HFF-Myc (cell line): Measurements from ENCODE around the gene IFT122.

Experiments
- DNase-seq: peaks from one replicate; pipeline ENCODE4 v3.0.0-alpha.2; 2011; ENCODE audit warnings: low read depth; ENCODE audit errors: extremely low read depth
- H3K4me3 ChIP-seq: replicated peaks from 2 replicates; pipeline ENCODE4 v1.5.1; 2011; ENCODE audit warnings: low read depth, mild to moderate bottlenecking, control low read depth, low read length
- CTCF ChIP-seq: IDR thresholded peaks from 2 replicates; pipeline ENCODE4 v1.5.1; 2012; ENCODE audit warnings: mild to moderate bottlenecking, low read depth, low read length, control low read depth; ENCODE audit errors: missing control alignments

IFT122 gene

DNA sequence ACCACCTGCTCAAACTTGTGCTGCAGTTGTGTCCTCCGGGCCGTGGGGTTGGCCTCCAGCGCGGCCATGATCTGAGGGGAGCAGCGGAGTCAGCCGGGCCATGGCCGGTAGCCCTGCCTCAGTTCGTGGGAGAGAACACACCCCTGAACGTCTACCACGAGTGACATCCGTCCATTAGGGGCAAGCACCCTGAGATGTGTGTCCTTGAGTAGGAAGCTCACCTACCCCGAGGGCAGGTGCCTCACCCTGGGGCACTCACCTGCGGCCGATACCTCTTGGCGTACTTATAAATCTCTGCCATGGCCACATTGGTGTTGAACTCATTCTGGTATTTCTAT, 116.3 kb downstream of the IFT122 start:
- no peak for DNase-seq
- no peak overlapping the region for H3K4me3 ChIP-seq
- TF ChIP-seq CTCF: no peak

GRCh38 chr3:129556890-129557547, 117.0 kb downstream of the IFT122 start:
- no peak overlapping the region for H3K4me3 ChIP-seq
- no peak for DNase-seq
- no peak for TF ChIP-seq CTCF

- TF ChIP-seq CTCF: no peak
- no peak for DNase-seq
- H3K4me3 ChIP-seq: peak overlapping the region; percentile 74
These were observed 117.5 kb downstream of the IFT122 start for GRCh38 chr3:129557548-129557894.

DNA sequence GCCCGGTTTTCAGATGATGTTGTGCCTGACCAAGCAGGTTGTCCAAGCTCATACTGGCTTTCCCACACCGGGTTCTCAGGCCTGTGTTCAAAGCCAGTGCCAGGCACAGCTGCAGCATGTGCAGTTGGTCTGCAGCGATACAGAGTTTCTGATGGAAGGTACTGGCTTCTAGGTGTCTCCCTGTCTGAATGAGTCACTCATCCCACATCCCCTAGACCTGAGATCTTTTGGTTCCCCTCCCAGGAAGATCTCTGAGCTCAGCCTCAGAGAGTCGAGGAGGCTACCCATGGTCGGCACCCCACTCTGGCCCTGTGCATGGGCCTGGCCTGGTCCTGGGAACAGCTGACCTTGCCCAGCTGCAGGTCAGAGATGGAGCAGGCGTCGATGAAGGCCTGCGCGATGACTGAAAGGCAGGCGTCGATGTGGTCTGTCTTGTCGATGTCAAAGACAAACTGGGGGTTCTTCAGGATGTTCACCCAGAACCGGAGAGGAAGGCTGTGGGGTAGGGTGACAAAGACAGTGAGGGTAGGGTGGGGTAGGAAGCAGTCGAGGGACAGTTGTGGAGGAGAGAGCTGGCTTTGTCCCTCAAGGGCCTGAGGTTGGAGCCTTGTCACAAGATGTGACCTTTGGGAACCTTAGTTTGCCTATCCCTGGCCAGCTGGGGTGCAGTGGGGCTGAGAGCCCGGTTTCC, 118.2 kb downstream of the IFT122 start:
- no peak for TF ChIP-seq CTCF
- peak overlapping the region; percentile 74 for H3K4me3 ChIP-seq
- no peak for DNase-seq

DNA sequence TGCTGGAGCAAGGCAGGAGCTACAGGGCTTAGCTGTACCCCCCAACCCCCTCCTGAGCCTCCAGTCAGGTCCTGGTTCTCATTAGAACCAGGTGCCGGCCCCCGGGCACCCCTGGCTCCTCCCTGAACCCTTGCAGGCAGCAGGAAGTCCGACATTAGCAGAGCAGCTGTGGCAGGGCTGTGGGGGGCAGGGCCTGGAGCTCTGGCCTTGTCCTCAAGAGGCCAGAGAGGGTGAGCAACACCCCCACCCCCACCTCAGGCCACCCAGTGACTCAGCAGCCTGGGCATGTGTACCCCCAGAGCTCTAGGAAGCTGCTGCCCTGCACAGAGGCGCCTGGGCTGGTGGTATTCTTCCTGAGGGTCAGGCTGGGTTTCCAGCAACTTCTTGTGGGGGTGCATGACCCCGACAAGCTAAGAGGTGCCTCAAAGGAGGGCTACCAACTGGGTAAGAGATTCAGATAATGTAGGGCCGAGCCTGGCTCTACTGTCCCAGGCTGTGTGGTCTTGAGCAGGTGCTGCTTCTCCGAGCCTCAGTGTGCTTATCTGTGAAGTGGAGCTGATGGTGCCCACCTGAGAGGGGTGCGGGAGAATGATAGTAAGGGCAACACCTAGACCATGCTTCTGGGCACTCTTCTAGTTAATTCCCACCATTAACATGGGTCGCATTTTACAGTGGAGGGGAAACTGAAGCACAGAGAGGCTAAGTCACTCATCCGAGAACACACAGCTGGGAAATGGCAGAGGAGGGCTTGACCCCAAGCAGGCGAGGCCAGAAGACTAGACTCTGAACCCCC, 118.9 kb downstream of the IFT122 start:
- peak; percentile 63 for DNase-seq
- H3K4me3 ChIP-seq: peak overlapping the region; percentile 74
- TF ChIP-seq CTCF: no peak

DNA sequence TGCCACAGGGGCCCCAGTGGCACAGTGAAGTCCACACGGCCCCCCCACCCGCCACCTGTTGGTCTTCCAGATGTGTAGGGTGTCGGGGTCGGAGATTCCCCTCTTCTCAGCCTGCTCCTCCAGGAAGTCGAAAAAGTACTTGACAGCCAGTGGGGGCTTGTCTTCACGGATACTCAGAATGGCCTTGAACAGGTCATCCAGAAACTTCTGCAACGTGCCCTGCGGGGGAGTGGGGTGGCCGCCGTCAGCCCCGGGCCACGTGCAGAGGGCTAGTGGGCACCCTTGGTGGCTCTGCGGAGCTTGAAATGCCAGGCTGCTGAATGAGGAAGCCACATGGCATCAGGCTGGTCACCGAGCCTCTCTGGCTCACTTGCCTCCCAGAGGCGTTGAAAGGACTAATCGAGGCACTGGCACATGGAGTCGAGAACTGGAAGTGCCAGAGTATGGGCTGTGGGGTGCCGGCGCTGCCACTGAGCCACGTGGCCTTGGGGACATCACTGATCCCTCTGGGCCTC, 119.6 kb downstream of the IFT122 start:
- H3K4me3 ChIP-seq: peak overlapping the region; percentile 74
- DNase-seq: no peak
- no peak for TF ChIP-seq CTCF
